VCaP (cell line): ENCODE results near the gene CUL5.

Source experiments
- H3K27ac ChIP-seq: fragments of 450-650 bp; 2 replicates; pipeline ENCODE4 v1.5.1; 2017
- TF ChIP-seq, protein P1 (sequence below): fragments of 450-650 bp; conservative IDR thresholded peaks from 2 replicates; pipeline ENCODE4 v1.5.1; 2017; ENCODE audit warnings: mild to moderate bottlenecking, moderate library complexity

CUL5 gene

DNA sequence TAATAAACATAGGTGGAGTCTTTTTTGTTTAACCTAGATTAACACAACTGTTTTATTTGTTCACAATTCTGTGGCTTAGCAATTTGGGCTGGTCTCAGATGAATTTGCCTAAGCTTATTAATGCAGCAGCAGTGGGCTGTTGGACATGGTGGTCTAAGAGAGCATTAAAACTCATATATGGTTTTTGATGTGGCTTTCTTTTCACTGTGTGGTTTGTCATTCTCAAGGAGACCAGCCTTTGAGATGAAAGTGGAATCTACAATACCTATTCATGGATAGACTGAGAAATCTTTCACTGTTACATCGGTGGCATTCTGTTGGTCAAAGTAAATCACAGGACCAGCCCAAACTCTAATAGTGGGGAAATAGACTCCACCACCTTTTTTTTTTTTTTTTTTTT, 39.6 kb downstream of the CUL5 start:
- TF ChIP-seq, protein P1, sequence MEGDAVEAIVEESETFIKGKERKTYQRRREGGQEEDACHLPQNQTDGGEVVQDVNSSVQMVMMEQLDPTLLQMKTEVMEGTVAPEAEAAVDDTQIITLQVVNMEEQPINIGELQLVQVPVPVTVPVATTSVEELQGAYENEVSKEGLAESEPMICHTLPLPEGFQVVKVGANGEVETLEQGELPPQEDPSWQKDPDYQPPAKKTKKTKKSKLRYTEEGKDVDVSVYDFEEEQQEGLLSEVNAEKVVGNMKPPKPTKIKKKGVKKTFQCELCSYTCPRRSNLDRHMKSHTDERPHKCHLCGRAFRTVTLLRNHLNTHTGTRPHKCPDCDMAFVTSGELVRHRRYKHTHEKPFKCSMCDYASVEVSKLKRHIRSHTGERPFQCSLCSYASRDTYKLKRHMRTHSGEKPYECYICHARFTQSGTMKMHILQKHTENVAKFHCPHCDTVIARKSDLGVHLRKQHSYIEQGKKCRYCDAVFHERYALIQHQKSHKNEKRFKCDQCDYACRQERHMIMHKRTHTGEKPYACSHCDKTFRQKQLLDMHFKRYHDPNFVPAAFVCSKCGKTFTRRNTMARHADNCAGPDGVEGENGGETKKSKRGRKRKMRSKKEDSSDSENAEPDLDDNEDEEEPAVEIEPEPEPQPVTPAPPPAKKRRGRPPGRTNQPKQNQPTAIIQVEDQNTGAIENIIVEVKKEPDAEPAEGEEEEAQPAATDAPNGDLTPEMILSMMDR, result no peak
- no peak overlapping the region for H3K27ac ChIP-seq

DNA sequence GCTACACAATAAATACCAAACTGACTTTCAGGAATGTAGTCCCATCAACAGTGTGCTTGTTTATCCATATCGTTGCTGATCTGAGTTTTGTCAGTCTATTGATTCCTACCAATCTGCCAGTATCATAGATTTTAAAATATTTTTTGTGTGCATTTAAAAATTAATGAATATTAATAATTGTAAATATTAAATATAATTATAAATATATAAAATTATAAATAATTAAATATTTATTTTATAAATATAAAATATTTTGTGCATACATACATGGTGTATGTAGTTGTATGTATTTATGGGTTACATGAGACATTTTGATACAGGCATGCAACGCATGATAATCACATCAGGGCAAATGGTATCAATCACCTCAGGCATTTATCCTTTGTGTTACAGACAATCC, 53.6 kb downstream of the CUL5 start:
- no peak overlapping the region for H3K27ac ChIP-seq
- TF ChIP-seq, protein P1, result no peak

DNA sequence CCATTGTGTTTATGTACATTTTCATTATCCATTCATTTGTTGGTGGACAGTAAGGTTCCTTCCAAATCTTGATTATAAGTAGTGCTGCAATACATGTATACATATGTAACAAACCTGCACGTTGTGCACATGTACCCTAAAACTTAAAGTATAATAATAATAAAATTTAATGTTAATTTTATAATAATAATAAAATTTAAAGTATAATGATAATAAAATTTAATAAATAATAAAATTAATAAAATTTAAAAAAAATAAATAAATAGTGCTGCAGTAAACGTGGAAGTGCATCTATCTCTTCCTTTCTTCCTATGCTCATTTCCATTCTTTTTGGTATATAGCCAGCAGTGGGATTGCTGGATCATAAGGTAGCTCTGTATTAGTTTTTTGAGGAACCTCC, 54.7 kb downstream of the CUL5 start:
- no peak overlapping the region for H3K27ac ChIP-seq
- TF ChIP-seq, protein P1, result no peak

DNA sequence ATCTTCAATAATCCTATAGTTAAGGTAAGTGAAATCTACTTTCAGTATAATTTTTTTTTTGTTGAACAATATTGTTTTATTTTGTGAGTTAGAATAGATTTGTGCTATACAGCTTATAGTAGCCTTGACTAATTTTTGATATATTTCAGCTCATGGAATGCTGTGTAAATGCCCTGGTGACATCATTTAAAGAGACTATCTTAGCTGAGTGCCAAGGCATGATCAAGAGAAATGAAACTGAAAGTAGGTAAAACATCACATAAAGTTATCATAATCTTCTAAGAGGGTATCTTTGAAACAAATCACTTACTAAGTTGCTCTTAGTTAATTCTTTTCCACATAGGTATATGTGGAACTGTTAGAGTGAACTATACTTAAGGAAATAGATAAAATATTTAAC, 61.2 kb downstream of the CUL5 start:
- TF ChIP-seq, protein P1, result no peak
- H3K27ac ChIP-seq, result no peak overlapping the region

DNA sequence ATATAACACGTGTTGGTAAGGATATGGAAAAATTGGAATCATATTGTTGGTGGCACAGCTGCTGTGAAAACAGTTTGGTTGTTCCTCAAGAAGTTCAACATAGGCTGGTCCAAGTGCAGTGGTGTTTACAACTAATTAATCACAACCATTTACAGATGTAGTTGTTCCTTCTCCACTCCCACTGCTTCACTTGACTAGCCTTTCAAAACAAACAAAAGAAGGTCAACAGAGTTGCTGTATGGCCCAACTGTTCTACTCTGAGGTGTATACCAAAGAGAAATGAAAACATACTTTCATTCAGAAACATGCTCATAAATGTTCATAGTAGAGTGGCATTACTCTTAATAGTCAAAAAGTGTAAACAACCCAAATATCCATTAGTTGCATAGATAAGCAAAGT, 76.1 kb downstream of the CUL5 start:
- TF ChIP-seq, protein P1, result no peak
- no peak overlapping the region for H3K27ac ChIP-seq

DNA sequence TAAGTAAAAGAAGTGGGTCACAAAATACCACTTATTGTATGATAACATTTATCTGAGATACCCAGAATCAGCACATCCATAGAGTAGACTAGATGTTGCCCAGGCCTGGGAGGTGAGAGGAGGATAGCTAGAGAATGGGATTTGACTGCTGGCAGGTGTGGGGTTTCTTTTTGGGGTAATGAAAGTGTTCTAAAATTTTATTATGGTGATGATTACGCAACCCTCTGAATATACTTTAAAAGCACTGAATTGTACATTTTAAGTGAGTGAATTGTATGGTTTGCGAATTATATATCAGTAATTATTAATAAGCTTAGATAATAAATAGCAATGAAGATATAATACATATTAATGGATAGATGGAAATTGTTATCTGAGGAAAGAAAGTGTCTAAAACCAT, 77.0 kb downstream of the CUL5 start:
- no peak overlapping the region for H3K27ac ChIP-seq
- TF ChIP-seq, protein P1, result no peak

DNA sequence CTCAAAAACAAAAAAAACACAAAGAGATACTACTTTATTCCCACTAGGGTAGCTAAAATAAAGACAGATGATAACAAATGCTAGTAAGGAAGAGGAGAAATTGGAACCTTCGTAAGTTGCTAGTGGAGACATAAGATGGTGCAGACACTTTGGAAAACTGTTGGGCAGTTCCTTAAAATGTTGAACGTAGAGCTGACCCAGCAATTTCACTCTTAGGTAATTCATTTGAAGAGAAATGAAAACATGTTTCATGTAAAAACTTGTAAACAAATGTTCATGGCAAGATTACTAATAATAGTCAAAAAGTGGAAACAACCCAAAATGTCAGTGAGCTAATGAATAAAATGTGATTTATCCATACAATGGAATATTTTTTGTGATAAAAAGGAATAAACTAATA, 83.4 kb downstream of the CUL5 start:
- peak overlapping the region; percentile 51 for H3K27ac ChIP-seq
- TF ChIP-seq, protein P1, result no peak
